ENCODE measurements around the gene TMEFF2.

GRCh38 chr2:192230889-192231453, 36.2 kb upstream of the TMEFF2 start:
- TF ChIP-seq POLR2A (IDR thresholded peaks at IDR 0.05) (no peak), CTCF (IDR thresholded peaks at IDR 0.05) (no peak)
